Liver (tissue), 9 donors: Measurements from ENCODE around the gene SNX32. TPM values are rescaled to one million over a fixed set of nuclear protein-coding genes. Genes with fewer than 3 reads are reported as not detected.

Experiments used
- DNase-seq: peaks from one replicate; pipeline ENCODE4 v3.0.0-alpha.2; 2017; ENCODE audit warnings: low spot score
- H3K27ac ChIP-seq, 2 donors: one replicate each; pipeline ENCODE4 v1.7.0; 2013; ENCODE audit warnings: inconsistent platforms in 2 of 2, low read length in 2 of 2, control low read depth in 1 of 2, low read depth in 1 of 2, mild to moderate bottlenecking in 1 of 2
- H3K27me3 ChIP-seq, 4 donors: one replicate each; pipeline versions ENCODE4 v1.6.1 to v1.7.0; 2013; ENCODE audit warnings: low read length in 3 of 4, inconsistent platforms in 1 of 4, mild to moderate bottlenecking in 1 of 4, moderate library complexity in 1 of 4; ENCODE audit not compliant: control insufficient read depth in 4 of 4, insufficient read depth in 4 of 4
- H3K36me3 ChIP-seq, 4 donors: one replicate each; pipeline versions ENCODE4 v1.6.1 to v1.7.0; 2013; ENCODE audit warnings: low read length in 3 of 4, mild to moderate bottlenecking in 3 of 4, low read depth in 1 of 4, moderate library complexity in 1 of 4; ENCODE audit not compliant: control insufficient read depth in 4 of 4, insufficient read depth in 3 of 4
- H3K4me1 ChIP-seq, 4 donors: one replicate each; pipeline versions ENCODE4 v1.6.1 to v1.7.0; 2013; ENCODE audit warnings: low read length in 3 of 4, mild to moderate bottlenecking in 3 of 4, moderate library complexity in 1 of 4; ENCODE audit not compliant: control insufficient read depth in 4 of 4, insufficient read depth in 4 of 4
- H3K4me3 ChIP-seq, 3 donors: one replicate each; pipeline versions ENCODE4 v1.6.1 to v1.7.0; 2013; ENCODE audit warnings: low read length in 3 of 3, control low read depth in 1 of 3, low read depth in 1 of 3, mild to moderate bottlenecking in 1 of 3
- H3K9ac ChIP-seq, 2 donors: one replicate each; pipeline ENCODE4 v1.7.0; 2013; ENCODE audit warnings: low read length in 2 of 2, mild to moderate bottlenecking in 2 of 2, moderate library complexity in 2 of 2, control low read depth in 1 of 2, low read depth in 1 of 2
- H3K9me3 ChIP-seq, 4 donors: one replicate each; pipeline versions ENCODE4 v1.6.1 to v1.7.0; 2013; ENCODE audit warnings: low read length in 3 of 4; ENCODE audit not compliant: control insufficient read depth in 4 of 4
- EGR1 ChIP-seq, 2 donors: IDR thresholded peaks; 2 replicates each; pipeline ENCODE4 v1.6.1; 2016 to 2018; ENCODE audit warnings: antibody characterized with exemption in 2 of 2, low read depth in 2 of 2
- FOXA1 ChIP-seq: IDR thresholded peaks from 2 replicates; pipeline ENCODE4 v1.6.1; 2016; ENCODE audit warnings: antibody characterized with exemption
- FOXA2 ChIP-seq: IDR thresholded peaks from 2 replicates; pipeline ENCODE4 v1.6.1; 2016; ENCODE audit warnings: antibody characterized with exemption
- GABPA ChIP-seq, 2 donors: IDR thresholded peaks in 1 of 2; conservative IDR thresholded peaks in 1 of 2; 2 replicates each; pipeline ENCODE4 v1.6.1; 2016; ENCODE audit warnings: antibody characterized with exemption in 2 of 2, mild to moderate bottlenecking in 1 of 2, moderate library complexity in 1 of 2
- HNF4A ChIP-seq, 2 donors: conservative IDR thresholded peaks; 2 replicates each; pipeline ENCODE4 v1.6.1; 2016; ENCODE audit warnings: antibody characterized with exemption in 2 of 2, mild to moderate bottlenecking in 2 of 2
- HNF4G ChIP-seq: IDR thresholded peaks from 2 replicates; pipeline ENCODE4 v1.6.1; 2016; ENCODE audit warnings: antibody characterized with exemption
- JUND ChIP-seq, 2 donors: IDR thresholded peaks; 2 replicates each; pipeline ENCODE4 v1.6.1; 2016; ENCODE audit warnings: antibody characterized with exemption in 2 of 2
- NR2F2 ChIP-seq: IDR thresholded peaks from 2 replicates; pipeline ENCODE4 v1.6.1; 2016; ENCODE audit warnings: antibody characterized with exemption
- RAD21 ChIP-seq, 2 donors: IDR thresholded peaks; 2 replicates each; pipeline ENCODE4 v1.6.1; 2016; ENCODE audit warnings: antibody characterized with exemption in 2 of 2, mild to moderate bottlenecking in 2 of 2
- RXRA ChIP-seq, 2 donors: IDR thresholded peaks; 2 replicates each; pipeline ENCODE4 v1.6.1; 2017 to 2018; ENCODE audit warnings: antibody characterized with exemption in 2 of 2, mild to moderate bottlenecking in 1 of 2
- SP1 ChIP-seq: IDR thresholded peaks from 2 replicates; pipeline ENCODE4 v1.6.1; 2018; ENCODE audit warnings: antibody characterized with exemption, mild to moderate bottlenecking
- TAF1 ChIP-seq: conservative IDR thresholded peaks from 2 replicates; pipeline ENCODE4 v1.6.1; 2016; ENCODE audit warnings: antibody characterized with exemption, mild to moderate bottlenecking
- YY1 ChIP-seq: IDR thresholded peaks from 2 replicates; pipeline ENCODE4 v1.6.1; 2016; ENCODE audit warnings: antibody characterized with exemption, mild to moderate bottlenecking
- WGBS: extraction: QIAGEN DNeasy Blood & Tissue Kit; methylation state at CpG from one replicate; pipeline ENCODE4 v1.1.7; 2013; 5-methylcytosine and 5-hydroxymethylcytosine counted together
- polyA plus RNA-seq, 2 donors: library from polyadenylated mRNA; stranded (reverse) in 1 of 2; unstranded in 1 of 2; fragments of 200-250 nt in 1 of 2; fragments of >200 nt in 1 of 2; fragmentation: Nextera tagmentation in 1 of 2; extraction: Ambion mirVana in 1 of 2; gene quantifications; one replicate each; pipeline versions ENCODE4 v1.2.1 to v1.2.3, GENCODE V29; 2013 to 2015
- total RNA-seq, 2 donors: library from RNA; depleted of rRNA; stranded (reverse); fragments of >200 nt; gene quantifications; one replicate each; pipeline ENCODE4 v1.2.3, GENCODE V29; 2014
- TF ChIP-seq, protein P1 (sequence below): IDR thresholded peaks from 2 replicates; pipeline ENCODE4 v1.6.1; 2016; ENCODE audit warnings: antibody characterized with exemption
- TF ChIP-seq, protein P2 (sequence below): fragments of 150-350 bp; IDR thresholded peaks from 2 replicates; pipeline ENCODE4 v1.5.1; 2017; ENCODE audit warnings: improper control_type of control experiment, low read depth, low read length; ENCODE audit not compliant: missing input control
- TF ChIP-seq, protein P3 (sequence below): IDR thresholded peaks from 2 replicates; pipeline ENCODE4 v1.6.1; 2016; ENCODE audit warnings: antibody characterized with exemption, mild to moderate bottlenecking
- TF ChIP-seq, protein P4 (sequence below): IDR thresholded peaks from 2 replicates; pipeline ENCODE4 v1.6.1; 2016; ENCODE audit warnings: antibody characterized with exemption
- TF ChIP-seq, protein P5 (sequence below): IDR thresholded peaks from 2 replicates; pipeline ENCODE4 v1.6.1; 2016; ENCODE audit warnings: antibody characterized with exemption
- donor health status: healthy.
- donor health status: healthy.
- donor health status: healthy.
- donor health status: healthy.
- donor health status: healthy.

SNX32 gene
- total and polyA plus RNA-seq, 4 donors, result under 0.01 to 0.38 (median 0.06) TPM

DNA sequence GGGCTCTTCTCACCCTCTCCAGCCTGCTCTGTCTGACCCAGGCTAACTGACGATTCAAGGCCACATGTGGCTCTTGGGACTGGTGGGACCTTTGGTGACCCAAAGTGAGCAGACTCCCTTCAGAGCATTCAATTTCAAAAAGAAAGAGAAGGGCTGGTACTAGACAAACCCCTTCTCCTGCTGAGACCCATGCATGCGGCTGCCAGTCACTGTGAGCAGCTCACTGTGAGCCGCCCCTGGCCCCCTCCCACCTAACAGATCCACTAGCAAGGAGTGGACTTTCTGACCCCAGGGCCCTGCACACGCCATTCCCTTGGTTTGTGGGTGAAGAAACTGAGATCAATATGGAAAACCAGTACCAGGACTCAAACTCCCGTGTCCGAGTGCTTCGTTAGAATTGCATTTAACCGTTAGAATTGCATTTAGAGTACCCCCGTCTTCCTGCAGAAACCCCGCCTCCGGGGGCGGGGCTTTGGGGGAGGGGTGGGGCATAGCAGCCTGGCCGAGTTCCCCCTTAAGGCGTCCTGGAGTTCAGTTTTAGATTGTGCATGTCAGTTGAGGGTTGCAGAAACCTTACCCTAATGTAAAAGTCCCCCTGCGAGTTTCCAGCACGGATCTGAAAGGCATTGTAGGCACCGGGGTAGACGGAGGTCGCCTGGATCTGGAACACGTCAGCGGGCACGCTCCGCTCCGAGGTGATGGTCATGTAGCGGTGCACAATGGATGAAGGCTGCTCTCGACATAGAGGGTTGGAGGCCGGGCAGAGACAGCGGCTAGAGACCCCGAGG, 33.7 kb downstream of the SNX32 start:
- no peak for DNase-seq
- H3K27me3 ChIP-seq, result no peaks in the 10 kb centered on the region
- WGBS, result 78% methylated on average over 29 of the region's 29 CpGs
- H3K36me3 ChIP-seq, result peaks cover 16 to 42% (median 21%) of the 10 kb centered on the region in 4 donors
- TF ChIP-seq RAD21 (IDR thresholded peaks at IDR 0.05) (no peak), NR2F2 (no peak), TAF1 (no peak), FOXA1 (no peak), HNF4A (conservative IDR thresholded peaks at IDR 0.05) (no peak), EGR1 (IDR thresholded peaks at IDR 0.05; ENCODE audit: low read depth in 2 of 2) (no peak), YY1 (no peak), JUND (IDR thresholded peaks at IDR 0.05) (no peak), SP1 (no peak)
- TF ChIP-seq, protein P1, sequence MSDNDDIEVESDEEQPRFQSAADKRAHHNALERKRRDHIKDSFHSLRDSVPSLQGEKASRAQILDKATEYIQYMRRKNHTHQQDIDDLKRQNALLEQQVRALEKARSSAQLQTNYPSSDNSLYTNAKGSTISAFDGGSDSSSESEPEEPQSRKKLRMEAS, result no peak
- peaks cover 0 to 10% (median 1%) of the 10 kb centered on the region in 4 donors for H3K4me1 ChIP-seq
- no peak overlapping the region for H3K4me3 ChIP-seq
- no peak overlapping the region for H3K9ac ChIP-seq
- no peaks in the 10 kb centered on the region for H3K9me3 ChIP-seq
- no peak overlapping the region for H3K27ac ChIP-seq

DNA sequence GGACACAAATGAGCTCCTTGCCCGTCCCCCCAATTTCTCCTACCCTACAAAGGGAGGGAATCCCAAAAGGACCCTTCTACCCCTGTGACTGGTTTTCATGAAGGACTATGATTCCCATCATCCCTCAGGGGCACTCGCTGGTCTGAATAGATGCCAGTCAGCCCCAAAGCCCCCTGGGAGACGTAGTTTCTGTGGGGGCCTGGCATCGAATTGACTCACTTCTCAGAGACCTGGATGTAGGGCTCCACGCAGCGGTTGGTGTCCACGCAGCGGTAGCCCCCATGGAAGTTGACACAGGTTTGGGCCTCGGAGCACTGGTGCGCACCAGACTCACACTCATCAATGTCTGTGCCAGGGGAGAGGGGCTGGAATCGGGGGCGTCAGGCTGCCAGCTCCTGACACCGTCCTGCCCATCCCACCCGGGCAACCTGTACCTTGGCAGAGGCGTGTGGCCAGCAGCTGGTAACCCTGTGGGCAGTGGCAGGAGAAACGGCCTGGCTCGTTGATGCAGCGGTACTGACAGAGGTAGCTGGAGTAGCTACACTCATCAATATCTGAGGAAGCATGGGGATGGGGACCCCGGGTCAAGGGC, 34.4 kb downstream of the SNX32 start:
- Histone ChIP-seq H3K36me3 (peaks cover 16 to 38% (median 19%) of the 10 kb centered on the region in 4 donors), H3K9me3 (no peaks in the 10 kb centered on the region), H3K27ac (no peak overlapping the region)

More for the DNA sequence above, 34.4 kb downstream of the SNX32 start:
- 90% methylated on average over 19 of the region's 19 CpGs for WGBS
- Histone ChIP-seq H3K27me3 (no peaks in the 10 kb centered on the region), H3K9ac (no peak overlapping the region), H3K4me1 (peaks cover 0 to 14% (median 5%) of the 10 kb centered on the region in 4 donors), H3K4me3 (no peak overlapping the region)
- TF ChIP-seq NR2F2, result no peak
- TF ChIP-seq RAD21 (IDR thresholded peaks at IDR 0.05), result no peak
- no peak for TF ChIP-seq FOXA2
- TF ChIP-seq, protein P1, result no peak
- no peak for TF ChIP-seq HNF4A (conservative IDR thresholded peaks at IDR 0.05)
- TF ChIP-seq, protein P2, sequence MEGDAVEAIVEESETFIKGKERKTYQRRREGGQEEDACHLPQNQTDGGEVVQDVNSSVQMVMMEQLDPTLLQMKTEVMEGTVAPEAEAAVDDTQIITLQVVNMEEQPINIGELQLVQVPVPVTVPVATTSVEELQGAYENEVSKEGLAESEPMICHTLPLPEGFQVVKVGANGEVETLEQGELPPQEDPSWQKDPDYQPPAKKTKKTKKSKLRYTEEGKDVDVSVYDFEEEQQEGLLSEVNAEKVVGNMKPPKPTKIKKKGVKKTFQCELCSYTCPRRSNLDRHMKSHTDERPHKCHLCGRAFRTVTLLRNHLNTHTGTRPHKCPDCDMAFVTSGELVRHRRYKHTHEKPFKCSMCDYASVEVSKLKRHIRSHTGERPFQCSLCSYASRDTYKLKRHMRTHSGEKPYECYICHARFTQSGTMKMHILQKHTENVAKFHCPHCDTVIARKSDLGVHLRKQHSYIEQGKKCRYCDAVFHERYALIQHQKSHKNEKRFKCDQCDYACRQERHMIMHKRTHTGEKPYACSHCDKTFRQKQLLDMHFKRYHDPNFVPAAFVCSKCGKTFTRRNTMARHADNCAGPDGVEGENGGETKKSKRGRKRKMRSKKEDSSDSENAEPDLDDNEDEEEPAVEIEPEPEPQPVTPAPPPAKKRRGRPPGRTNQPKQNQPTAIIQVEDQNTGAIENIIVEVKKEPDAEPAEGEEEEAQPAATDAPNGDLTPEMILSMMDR, result no peak
- TF ChIP-seq GABPA (IDR thresholded peaks at IDR 0.05 in 1 of 2, conservative IDR thresholded peaks at IDR 0.05 in 1 of 2), result no peak
- TF ChIP-seq, protein P3, sequence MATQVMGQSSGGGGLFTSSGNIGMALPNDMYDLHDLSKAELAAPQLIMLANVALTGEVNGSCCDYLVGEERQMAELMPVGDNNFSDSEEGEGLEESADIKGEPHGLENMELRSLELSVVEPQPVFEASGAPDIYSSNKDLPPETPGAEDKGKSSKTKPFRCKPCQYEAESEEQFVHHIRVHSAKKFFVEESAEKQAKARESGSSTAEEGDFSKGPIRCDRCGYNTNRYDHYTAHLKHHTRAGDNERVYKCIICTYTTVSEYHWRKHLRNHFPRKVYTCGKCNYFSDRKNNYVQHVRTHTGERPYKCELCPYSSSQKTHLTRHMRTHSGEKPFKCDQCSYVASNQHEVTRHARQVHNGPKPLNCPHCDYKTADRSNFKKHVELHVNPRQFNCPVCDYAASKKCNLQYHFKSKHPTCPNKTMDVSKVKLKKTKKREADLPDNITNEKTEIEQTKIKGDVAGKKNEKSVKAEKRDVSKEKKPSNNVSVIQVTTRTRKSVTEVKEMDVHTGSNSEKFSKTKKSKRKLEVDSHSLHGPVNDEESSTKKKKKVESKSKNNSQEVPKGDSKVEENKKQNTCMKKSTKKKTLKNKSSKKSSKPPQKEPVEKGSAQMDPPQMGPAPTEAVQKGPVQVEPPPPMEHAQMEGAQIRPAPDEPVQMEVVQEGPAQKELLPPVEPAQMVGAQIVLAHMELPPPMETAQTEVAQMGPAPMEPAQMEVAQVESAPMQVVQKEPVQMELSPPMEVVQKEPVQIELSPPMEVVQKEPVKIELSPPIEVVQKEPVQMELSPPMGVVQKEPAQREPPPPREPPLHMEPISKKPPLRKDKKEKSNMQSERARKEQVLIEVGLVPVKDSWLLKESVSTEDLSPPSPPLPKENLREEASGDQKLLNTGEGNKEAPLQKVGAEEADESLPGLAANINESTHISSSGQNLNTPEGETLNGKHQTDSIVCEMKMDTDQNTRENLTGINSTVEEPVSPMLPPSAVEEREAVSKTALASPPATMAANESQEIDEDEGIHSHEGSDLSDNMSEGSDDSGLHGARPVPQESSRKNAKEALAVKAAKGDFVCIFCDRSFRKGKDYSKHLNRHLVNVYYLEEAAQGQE, result no peak
- no peak for TF ChIP-seq RXRA (IDR thresholded peaks at IDR 0.05)
- no peak for TF ChIP-seq HNF4G
- no peak for TF ChIP-seq FOXA1
- no peak for TF ChIP-seq EGR1 (IDR thresholded peaks at IDR 0.05; ENCODE audit: low read depth in 2 of 2)
- no peak for TF ChIP-seq SP1
- TF ChIP-seq TAF1, result no peak
- TF ChIP-seq, protein P4, sequence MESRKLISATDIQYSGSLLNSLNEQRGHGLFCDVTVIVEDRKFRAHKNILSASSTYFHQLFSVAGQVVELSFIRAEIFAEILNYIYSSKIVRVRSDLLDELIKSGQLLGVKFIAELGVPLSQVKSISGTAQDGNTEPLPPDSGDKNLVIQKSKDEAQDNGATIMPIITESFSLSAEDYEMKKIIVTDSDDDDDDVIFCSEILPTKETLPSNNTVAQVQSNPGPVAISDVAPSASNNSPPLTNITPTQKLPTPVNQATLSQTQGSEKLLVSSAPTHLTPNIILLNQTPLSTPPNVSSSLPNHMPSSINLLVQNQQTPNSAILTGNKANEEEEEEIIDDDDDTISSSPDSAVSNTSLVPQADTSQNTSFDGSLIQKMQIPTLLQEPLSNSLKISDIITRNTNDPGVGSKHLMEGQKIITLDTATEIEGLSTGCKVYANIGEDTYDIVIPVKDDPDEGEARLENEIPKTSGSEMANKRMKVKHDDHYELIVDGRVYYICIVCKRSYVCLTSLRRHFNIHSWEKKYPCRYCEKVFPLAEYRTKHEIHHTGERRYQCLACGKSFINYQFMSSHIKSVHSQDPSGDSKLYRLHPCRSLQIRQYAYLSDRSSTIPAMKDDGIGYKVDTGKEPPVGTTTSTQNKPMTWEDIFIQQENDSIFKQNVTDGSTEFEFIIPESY, result no peak
- TF ChIP-seq, protein P5, sequence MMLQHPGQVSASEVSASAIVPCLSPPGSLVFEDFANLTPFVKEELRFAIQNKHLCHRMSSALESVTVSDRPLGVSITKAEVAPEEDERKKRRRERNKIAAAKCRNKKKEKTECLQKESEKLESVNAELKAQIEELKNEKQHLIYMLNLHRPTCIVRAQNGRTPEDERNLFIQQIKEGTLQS, result no peak
- TF ChIP-seq YY1, result no peak
- TF ChIP-seq JUND (IDR thresholded peaks at IDR 0.05), result no peak
- no peak for DNase-seq
